ENCODE measurements around the gene CRADD. TPM values are rescaled to one million over a fixed set of nuclear protein-coding genes. Genes with fewer than 3 reads are reported as not detected.

The CRADD gene
- total and polyA plus RNA-seq, 2 donors (not counting 1 experiment from before 2014, with no cell fraction given): 5.8 to 15.1 TPM

DNA sequence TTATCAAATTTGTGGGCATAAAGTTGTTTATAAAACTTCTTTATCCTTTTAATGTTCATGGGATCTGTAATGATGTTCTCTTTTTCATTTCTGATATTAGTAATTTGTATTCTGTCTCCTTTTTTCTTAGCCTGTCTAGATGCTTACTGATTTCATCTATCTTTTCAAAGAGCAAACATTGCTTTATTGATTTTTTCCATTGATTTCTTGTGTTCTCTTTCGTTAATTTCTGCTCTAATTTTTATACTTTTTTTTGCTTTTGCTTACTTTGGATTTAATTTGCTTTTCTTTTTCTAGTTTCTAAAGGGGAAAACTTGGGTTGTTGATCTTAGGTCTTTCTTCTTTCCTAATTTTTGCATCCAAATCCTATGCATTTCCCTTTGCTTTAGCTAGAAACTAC lies 42.5 kb downstream of the CRADD start:
- H3K4me1 Mint-ChIP-seq: peaks cover 9% of the 10 kb centered on the region
- POLR2A ChIA-PET: no interaction called here
- ATAC-seq (ENCODE audit: low read depth): no peak

DNA sequence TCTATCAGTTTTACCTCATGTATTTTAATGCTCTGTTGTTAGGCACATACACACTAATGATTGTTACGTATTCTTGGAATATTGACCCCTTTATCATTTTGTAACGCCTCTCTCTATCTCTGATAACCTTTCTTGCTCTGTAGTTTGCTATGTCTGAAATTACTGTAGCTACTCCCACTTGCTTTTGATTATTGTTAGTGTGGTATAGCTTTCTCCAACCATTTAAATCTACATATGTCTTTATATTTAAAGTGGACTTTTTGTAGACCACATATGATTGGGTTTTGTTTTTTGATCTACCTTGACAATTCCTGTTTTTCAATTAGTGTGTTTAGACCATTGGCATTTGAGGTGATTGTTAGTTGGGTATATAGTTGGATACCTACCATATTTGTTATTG lies 43.4 kb downstream of the CRADD start:
- peaks cover 9% of the 10 kb centered on the region for H3K4me1 Mint-ChIP-seq
- TF ChIP-seq EZH2 (IDR thresholded peaks at IDR 0.05; ENCODE audit: borderline replicate concordance, insufficient read depth, low read depth, low read length, poor library complexity, severe bottlenecking): no peak
- TF ChIP-seq, protein P1, sequence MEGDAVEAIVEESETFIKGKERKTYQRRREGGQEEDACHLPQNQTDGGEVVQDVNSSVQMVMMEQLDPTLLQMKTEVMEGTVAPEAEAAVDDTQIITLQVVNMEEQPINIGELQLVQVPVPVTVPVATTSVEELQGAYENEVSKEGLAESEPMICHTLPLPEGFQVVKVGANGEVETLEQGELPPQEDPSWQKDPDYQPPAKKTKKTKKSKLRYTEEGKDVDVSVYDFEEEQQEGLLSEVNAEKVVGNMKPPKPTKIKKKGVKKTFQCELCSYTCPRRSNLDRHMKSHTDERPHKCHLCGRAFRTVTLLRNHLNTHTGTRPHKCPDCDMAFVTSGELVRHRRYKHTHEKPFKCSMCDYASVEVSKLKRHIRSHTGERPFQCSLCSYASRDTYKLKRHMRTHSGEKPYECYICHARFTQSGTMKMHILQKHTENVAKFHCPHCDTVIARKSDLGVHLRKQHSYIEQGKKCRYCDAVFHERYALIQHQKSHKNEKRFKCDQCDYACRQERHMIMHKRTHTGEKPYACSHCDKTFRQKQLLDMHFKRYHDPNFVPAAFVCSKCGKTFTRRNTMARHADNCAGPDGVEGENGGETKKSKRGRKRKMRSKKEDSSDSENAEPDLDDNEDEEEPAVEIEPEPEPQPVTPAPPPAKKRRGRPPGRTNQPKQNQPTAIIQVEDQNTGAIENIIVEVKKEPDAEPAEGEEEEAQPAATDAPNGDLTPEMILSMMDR (IDR thresholded peaks at IDR 0.05): no peak
- no peak for DNase-seq
- no peaks in the 10 kb centered on the region for H3K36me3 ChIP-seq (replicated peaks in 1 of 2; ENCODE audit: control extremely low read depth in 1 of 2, control insufficient read depth in 1 of 2, extremely low read depth in 1 of 2, insufficient read depth in 2 of 2, low read length in 1 of 2)
- no peak overlapping the region for H3K4me3 Mint-ChIP-seq
- peaks cover 7% of the 10 kb centered on the region for H3K9me3 Mint-ChIP-seq (ENCODE audit: insufficient read depth)
- H3K27ac ChIP-seq (ENCODE audit: low read length in 2 of 2): no peak overlapping the region
- peaks cover 0 to 7% (median 3%) of the 10 kb centered on the region in 3 donors for H3K9me3 ChIP-seq (ENCODE audit: control extremely low read depth in 1 of 3, control insufficient read depth in 2 of 3, insufficient read depth in 1 of 3, low read length in 2 of 3)
- no peaks in the 10 kb centered on the region for H3K4me1 ChIP-seq (ENCODE audit: control insufficient read depth in 2 of 2, insufficient read depth in 2 of 2, low read length in 2 of 2)
- no peak for ATAC-seq (ENCODE audit: low read depth)
- H3K79me2 ChIP-seq (ENCODE audit: control insufficient read depth, insufficient read depth, low read length): peaks cover 13% of the 10 kb centered on the region
- no peak overlapping the region for H3K27ac Mint-ChIP-seq
- H3K4me3 ChIP-seq (ENCODE audit: control extremely low read depth in 1 of 5, extremely low read depth in 1 of 5, insufficient read depth in 1 of 5, low read depth in 2 of 5, low read length in 4 of 5): no peak overlapping the region
- ChIA-PET CTCF (no interaction called here), POLR2A (no interaction called here)
- no CpG with 5 or more reads among the region's 2 CpGs for WGBS (ENCODE audit: insufficient coverage)
- no peaks in the 10 kb centered on the region for H3K27me3 ChIP-seq (replicated peaks in 1 of 4; ENCODE audit: control extremely low read depth in 1 of 4, control insufficient read depth in 3 of 4, insufficient read depth in 4 of 4, low read length in 3 of 4)
- no peak overlapping the region for H2AFZ ChIP-seq (ENCODE audit: insufficient read depth, low read depth, low read length, poor library complexity, severe bottlenecking)
- intact Hi-C loops (cut with micrococcal nuclease): no loop called here
- H4K20me1 ChIP-seq (ENCODE audit: control insufficient read depth, insufficient read depth, low read length, poor library complexity, severe bottlenecking): no peaks in the 10 kb centered on the region
- no peak overlapping the region for H3K4me2 ChIP-seq (replicated peaks; ENCODE audit: low read depth, low read length, poor library complexity, severe bottlenecking)
- no peak overlapping the region for H3K9ac ChIP-seq (ENCODE audit: low read length)
- H3K27me3 Mint-ChIP-seq: no peaks in the 10 kb centered on the region

More for the DNA sequence above, 42.5 kb downstream of the CRADD start:
- TF ChIP-seq EZH2 (IDR thresholded peaks at IDR 0.05; ENCODE audit: borderline replicate concordance, insufficient read depth, low read depth, low read length, poor library complexity, severe bottlenecking): no peak
- TF ChIP-seq, protein P1 (IDR thresholded peaks at IDR 0.05): no peak
- H3K27me3 ChIP-seq (replicated peaks in 1 of 4; ENCODE audit: control extremely low read depth in 1 of 4, control insufficient read depth in 3 of 4, insufficient read depth in 4 of 4, low read length in 3 of 4): no peaks in the 10 kb centered on the region
- H3K27ac ChIP-seq (ENCODE audit: low read length in 2 of 2): no peak overlapping the region
- H3K9me3 ChIP-seq (ENCODE audit: control extremely low read depth in 1 of 3, control insufficient read depth in 2 of 3, insufficient read depth in 1 of 3, low read length in 2 of 3): peaks cover 0 to 7% (median 3%) of the 10 kb centered on the region in 3 donors
- no peaks in the 10 kb centered on the region for H4K20me1 ChIP-seq (ENCODE audit: control insufficient read depth, insufficient read depth, low read length, poor library complexity, severe bottlenecking)
- CTCF ChIA-PET: no interaction called here
- no peak overlapping the region for H2AFZ ChIP-seq (ENCODE audit: insufficient read depth, low read depth, low read length, poor library complexity, severe bottlenecking)
- WGBS (ENCODE audit: insufficient coverage): no CpG with 5 or more reads among the region's 1 CpG
- no peaks in the 10 kb centered on the region for H3K4me1 ChIP-seq (ENCODE audit: control insufficient read depth in 2 of 2, insufficient read depth in 2 of 2, low read length in 2 of 2)
- H3K9ac ChIP-seq (ENCODE audit: low read length): no peak overlapping the region
- Mint-ChIP-seq H3K4me3 (no peak overlapping the region), H3K27me3 (no peaks in the 10 kb centered on the region), H3K27ac (no peak overlapping the region), H3K9me3 (ENCODE audit: insufficient read depth) (peaks cover 7% of the 10 kb centered on the region)
- intact Hi-C loops (cut with micrococcal nuclease): no loop called here
- DNase-seq: no peak
- H3K36me3 ChIP-seq (replicated peaks in 1 of 2; ENCODE audit: control extremely low read depth in 1 of 2, control insufficient read depth in 1 of 2, extremely low read depth in 1 of 2, insufficient read depth in 2 of 2, low read length in 1 of 2): no peaks in the 10 kb centered on the region
- H3K4me3 ChIP-seq (ENCODE audit: control extremely low read depth in 1 of 5, extremely low read depth in 1 of 5, insufficient read depth in 1 of 5, low read depth in 2 of 5, low read length in 4 of 5): no peak overlapping the region
- H3K4me2 ChIP-seq (replicated peaks; ENCODE audit: low read depth, low read length, poor library complexity, severe bottlenecking): no peak overlapping the region
- H3K79me2 ChIP-seq (ENCODE audit: control insufficient read depth, insufficient read depth, low read length): peaks cover 8% of the 10 kb centered on the region
